HepG2 (cell line): Measurements from ENCODE around the gene TRMU. TPM values are rescaled to one million over a fixed set of nuclear protein-coding genes. Genes with fewer than 3 reads are reported as not detected.

Experiments used
- ATAC-seq: fragments of 200-7000 bp; cut with Tn5 transposase; 3 replicates; pipeline ENCODE4 v1.9.1; 2020; ENCODE audit warnings: mild to moderate bottlenecking, moderate library complexity
- BruUV-seq: library from RNA; stranded (reverse); fragments of 400-500 nt; replicated peaks from 2 replicates; lab custom pipeline; 2021; lab: Mats Ljungman, UMichigan
- CTCF ChIA-PET: fragments of 300-600 bp; formaldehyde crosslinking; extraction: SDS; loops from one replicate; lab custom pipeline; 2021; ENCODE audit warnings: low total read pairs, inconsistent platforms, low intra/inter-chr PET ratio; lab: Yijun Ruan, JAX
- POLR2A ChIA-PET: fragments of 350-600 bp; sonication (Branson Sonifier 250); formaldehyde crosslinking; loops from one replicate; lab custom pipeline; 2020; ENCODE audit warnings: antibody characterized with exemption, inconsistent platforms; lab: Yijun Ruan, JAX
- DNase-seq: peaks from one replicate; pipeline ENCODE4 v3.0.0-alpha.2; 2015; ENCODE audit warnings: low spot score
- FAIRE-seq: peaks from 3 replicates; lab custom pipeline; 2011; peaks lifted over from hg19 to GRCh38; lab: Jason Lieb, UNC
- H2AFZ ChIP-seq: one replicate; pipeline ENCODE4 v1.6.1; 2011; ENCODE audit warnings: low read length, inconsistent platforms
- H3K27ac ChIP-seq: fragments of 300-600 bp; 3 replicates; pipeline ENCODE4 v1.8.0; 2011; ENCODE audit warnings: mixed run types, mild to moderate bottlenecking, mixed read lengths, low read length, inconsistent platforms; ENCODE audit not compliant: insufficient read depth; ENCODE audit errors: extremely low read length
- H3K27me3 ChIP-seq, 2 experiments: fragments of 200-600 bp in 1 of 2; 2 replicates in 1 of 2; 3 replicates in 1 of 2; pipeline versions ENCODE4 v1.6.0 to v1.8.0; 2011; ENCODE audit warnings: low read length in 2 of 2, mild to moderate bottlenecking in 2 of 2, moderate library complexity in 2 of 2, inconsistent platforms in 1 of 2; ENCODE audit not compliant: insufficient read depth in 2 of 2, control insufficient read depth in 1 of 2
- H3K36me3 ChIP-seq, 2 experiments: fragments of 200-600 bp in 1 of 2; replicated peaks in 1 of 2; 2 replicates in 1 of 2; 3 replicates in 1 of 2; pipeline versions ENCODE4 v1.5.1 to v1.8.0; 2011; ENCODE audit warnings: low read length in 2 of 2, inconsistent platforms in 1 of 2; ENCODE audit not compliant: insufficient read depth in 2 of 2, control insufficient read depth in 1 of 2
- H3K4me1 ChIP-seq: 2 replicates; pipeline ENCODE4 v1.5.1; 2012; ENCODE audit warnings: low read length, inconsistent platforms; ENCODE audit not compliant: insufficient read depth
- H3K4me2 ChIP-seq: 2 replicates; pipeline ENCODE4 v1.6.0; 2011; ENCODE audit warnings: low read depth, low read length, inconsistent platforms
- H3K4me3 ChIP-seq, 3 experiments: fragments of 200-600 bp in 1 of 3; sonication (generic), shearing (Covaris generic) in 1 of 3; replicated peaks in 1 of 3; 2 replicates each; pipeline ENCODE4 v1.5.1; 2011 to 2016; ENCODE audit warnings: low read length in 3 of 3, inconsistent platforms in 2 of 3, low read depth in 2 of 3, mild to moderate bottlenecking in 2 of 3, control low read depth in 1 of 3, mixed read lengths in 1 of 3; ENCODE audit not compliant: insufficient read depth in 1 of 3
- H3K79me2 ChIP-seq: one replicate; pipeline ENCODE4 v1.6.1; 2011; ENCODE audit warnings: low read length, inconsistent platforms; ENCODE audit not compliant: insufficient read depth
- H3K9ac ChIP-seq: 2 replicates; pipeline ENCODE4 v1.6.0; 2011; ENCODE audit warnings: mild to moderate bottlenecking, low read depth, low read length, inconsistent platforms; ENCODE audit not compliant: insufficient read depth
- H3K9me3 ChIP-seq: 2 replicates; pipeline ENCODE4 v1.5.1; 2012; ENCODE audit warnings: mild to moderate bottlenecking, low read length
- H4K20me1 ChIP-seq: 2 replicates; pipeline ENCODE4 v1.6.0; 2011; ENCODE audit warnings: inconsistent platforms, mild to moderate bottlenecking, low read length, moderate library complexity; ENCODE audit not compliant: insufficient read depth
- AGO2 ChIP-seq: fragments of 200-400 bp; formaldehyde crosslinking; optimal IDR thresholded peaks from 2 replicates; pipeline ENCODE3; 2017; ENCODE audit warnings: mild to moderate bottlenecking, low read depth, low read length, moderate library complexity
- ASH2L ChIP-seq: fragments of 300-600, 200-600 bp; sonication (generic); IDR thresholded peaks from 2 replicates; pipeline ENCODE4 v1.7.0; 2017; ENCODE audit warnings: low read depth, mild to moderate bottlenecking, moderate library complexity, mixed read lengths, low read length; ENCODE audit not compliant: insufficient read length
- SCMH1 ChIP-seq: sonication (generic); formaldehyde crosslinking; IDR thresholded peaks from 2 replicates; pipeline ENCODE4 v1.9.0; 2021; ENCODE audit warnings: missing genetic modification reagents, mild to moderate bottlenecking, borderline replicate concordance
- SIN3A ChIP-seq: IDR thresholded peaks from 2 replicates; pipeline ENCODE4 v1.6.1; 2011; ENCODE audit warnings: low read depth, mild to moderate bottlenecking, control low read depth, low read length, borderline replicate concordance
- SNAI1 ChIP-seq: sonication (generic); formaldehyde crosslinking; IDR thresholded peaks from 2 replicates; pipeline ENCODE4 v1.5.0; 2020; ENCODE audit warnings: mild to moderate bottlenecking, missing genetic modification reagents, borderline replicate concordance
- ZNF260 ChIP-seq: sonication (generic); formaldehyde crosslinking; IDR thresholded peaks from 2 replicates; pipeline ENCODE4 v1.4.0; 2020; ENCODE audit warnings: missing genetic modification reagents, low read depth, mild to moderate bottlenecking, borderline replicate concordance
- ZNF263 ChIP-seq: sonication (generic); formaldehyde crosslinking; IDR thresholded peaks from 2 replicates; pipeline ENCODE4 v1.4.0; 2020; ENCODE audit warnings: missing genetic modification reagents
- ZNF446 ChIP-seq: sonication (generic); formaldehyde crosslinking; IDR thresholded peaks from 2 replicates; pipeline ENCODE4 v1.5.0; 2020; ENCODE audit warnings: mild to moderate bottlenecking, missing genetic modification reagents
- ZNF567 ChIP-seq: sonication (generic); formaldehyde crosslinking; IDR thresholded peaks from 2 replicates; pipeline ENCODE4 v1.8.1; 2023; ENCODE audit warnings: mild to moderate bottlenecking, missing genetic modification reagents, borderline replicate concordance
- ZNF7 ChIP-seq: IDR thresholded peaks from 2 replicates; pipeline ENCODE4 v1.6.1; 2016; ENCODE audit warnings: missing biosample characterization, missing genetic modification reagents
- ZNF788 ChIP-seq: sonication (generic); formaldehyde crosslinking; IDR thresholded peaks from 2 replicates; pipeline ENCODE4 v1.5.0; 2020; ENCODE audit warnings: mild to moderate bottlenecking, missing genetic modification reagents, borderline replicate concordance
- WGBS: methylation state at CpG from one replicate; pipeline ENCODE4 v1.1.6; 2017; ENCODE audit warnings: low lambda C conversion rate; 5-methylcytosine and 5-hydroxymethylcytosine counted together
- in situ Hi-C: cut with HindIII; loops from 2 replicates; pipeline ENCODE4 v1.10.0; 2017; ENCODE audit warnings: low pct_unique_long_range_greater_than_20kb; ENCODE audit not compliant: extremely low pct_ligation_motif_present
- intact Hi-C: fragments of 100-400 bp; cut with micrococcal nuclease; formaldehyde crosslinking; loops from one replicate; pipeline ENCODE4 v1.10.0; 2022; ENCODE audit not compliant: unreplicated experiment
- polyA plus RNA-seq, 8 experiments: library from polyadenylated mRNA; depleted of rRNA in 3 of 8; stranded (reverse) in 7 of 8; unstranded in 1 of 8; fragments of >200 nt; fragmentation: Illumina TruSeq in 4 of 8; extraction: Trizol in 4 of 8; gene quantifications; 2 replicates each; pipeline versions ENCODE4 v1.2.1 to v1.2.3, GENCODE V29; 2011 to 2016; ENCODE audit warnings: low read depth in 4 of 8, missing spikeins in 1 of 8, mixed read lengths in 1 of 8; ENCODE audit not compliant: insufficient read depth in 1 of 8
- total RNA-seq, 5 experiments: library from RNA; depleted of rRNA; stranded (reverse); fragments of >200 nt; fragmentation: Illumina TruSeq; extraction: Trizol; gene quantifications; 2 replicates each; pipeline ENCODE4 v1.2.3, GENCODE V29; 2016; ENCODE audit warnings: low read depth in 1 of 5
- TF ChIP-seq, protein P1 (sequence below): sonication (generic); formaldehyde crosslinking; IDR thresholded peaks from 2 replicates; pipeline ENCODE4 v1.4.0; 2020; ENCODE audit warnings: missing genetic modification reagents, borderline replicate concordance
- TF ChIP-seq, protein P2 (sequence below): IDR thresholded peaks from 2 replicates; pipeline ENCODE4 v1.6.1; 2016; ENCODE audit warnings: missing compliant biosample characterization, missing genetic modification reagents, borderline replicate concordance
- TF ChIP-seq, protein P3 (sequence below): sonication (generic); formaldehyde crosslinking; conservative IDR thresholded peaks from 2 replicates; pipeline ENCODE4 v1.8.1; 2023; ENCODE audit warnings: missing genetic modification reagents

The TRMU gene
- total and polyA plus RNA-seq, 2 of the 13 experiments (the other 11 are each of a cell fraction or from before 2014, with no cell fraction given) = 31.0 to 50.2 TPM

DNA sequence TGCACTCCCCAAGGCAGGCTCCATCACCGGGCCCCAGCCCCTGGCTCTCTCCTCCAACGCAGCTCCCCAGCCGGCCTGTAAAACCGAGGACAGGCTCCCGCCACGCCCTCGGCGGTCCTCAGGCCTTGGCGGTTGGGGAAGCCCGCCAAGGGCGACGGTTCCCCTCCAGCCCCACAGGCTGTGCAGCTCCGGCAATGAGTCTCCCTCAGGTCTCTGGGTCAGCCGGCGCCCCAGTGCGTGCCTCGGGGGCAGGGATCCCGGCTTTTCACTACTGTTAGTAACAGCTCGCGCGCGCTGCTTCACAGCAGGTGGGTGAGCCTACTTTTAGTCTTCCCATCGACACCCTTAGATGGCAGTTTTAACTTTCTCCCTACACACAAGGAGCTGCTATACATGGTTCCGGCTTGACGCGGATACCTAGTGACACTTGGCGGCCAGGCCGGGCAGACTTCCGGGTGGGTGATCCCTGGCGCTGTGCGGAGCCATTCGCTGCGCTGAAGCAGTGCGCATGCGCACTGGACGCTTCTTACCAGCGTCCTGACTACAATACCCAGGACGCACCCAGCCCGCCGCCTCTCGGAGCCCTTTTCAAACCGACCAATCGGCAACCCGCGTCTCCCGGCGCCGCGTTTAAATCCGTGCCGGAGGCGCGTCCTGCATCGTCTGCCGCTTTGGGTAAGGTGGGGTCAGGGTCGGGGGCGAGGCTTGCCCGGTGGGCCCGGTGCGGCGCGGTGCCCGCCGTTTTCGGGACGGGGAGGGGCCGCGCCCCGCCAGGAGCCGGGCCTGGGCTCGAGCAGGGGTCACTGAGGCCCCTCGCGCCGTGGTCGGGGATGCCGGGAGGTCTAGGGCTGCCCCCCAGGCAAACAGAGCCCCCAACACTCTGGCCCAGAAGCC is 39.0 kb upstream of the TRMU start, which contains the start of gene GTSE1 (continued):
- TF ChIP-seq, protein P1, sequence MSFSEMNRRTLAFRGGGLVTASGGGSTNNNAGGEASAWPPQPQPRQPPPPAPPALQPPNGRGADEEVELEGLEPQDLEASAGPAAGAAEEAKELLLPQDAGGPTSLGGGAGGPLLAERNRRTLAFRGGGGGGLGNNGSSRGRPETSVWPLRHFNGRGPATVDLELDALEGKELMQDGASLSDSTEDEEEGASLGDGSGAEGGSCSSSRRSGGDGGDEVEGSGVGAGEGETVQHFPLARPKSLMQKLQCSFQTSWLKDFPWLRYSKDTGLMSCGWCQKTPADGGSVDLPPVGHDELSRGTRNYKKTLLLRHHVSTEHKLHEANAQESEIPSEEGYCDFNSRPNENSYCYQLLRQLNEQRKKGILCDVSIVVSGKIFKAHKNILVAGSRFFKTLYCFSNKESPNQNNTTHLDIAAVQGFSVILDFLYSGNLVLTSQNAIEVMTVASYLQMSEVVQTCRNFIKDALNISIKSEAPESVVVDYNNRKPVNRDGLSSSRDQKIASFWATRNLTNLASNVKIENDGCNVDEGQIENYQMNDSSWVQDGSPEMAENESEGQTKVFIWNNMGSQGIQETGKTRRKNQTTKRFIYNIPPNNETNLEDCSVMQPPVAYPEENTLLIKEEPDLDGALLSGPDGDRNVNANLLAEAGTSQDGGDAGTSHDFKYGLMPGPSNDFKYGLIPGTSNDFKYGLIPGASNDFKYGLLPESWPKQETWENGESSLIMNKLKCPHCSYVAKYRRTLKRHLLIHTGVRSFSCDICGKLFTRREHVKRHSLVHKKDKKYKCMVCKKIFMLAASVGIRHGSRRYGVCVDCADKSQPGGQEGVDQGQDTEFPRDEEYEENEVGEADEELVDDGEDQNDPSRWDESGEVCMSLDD (CRISPR knock-in tag) = 0 out of 2 replicates have a peak, but pooled peaks have one; percentile 23
- TF ChIP-seq SNAI1 (CRISPR knock-in tag) (0 out of 2 replicates have a peak, but pooled peaks have one; percentile 51), ZNF788 (CRISPR knock-in tag) (no peak)
- TF ChIP-seq, protein P2, sequence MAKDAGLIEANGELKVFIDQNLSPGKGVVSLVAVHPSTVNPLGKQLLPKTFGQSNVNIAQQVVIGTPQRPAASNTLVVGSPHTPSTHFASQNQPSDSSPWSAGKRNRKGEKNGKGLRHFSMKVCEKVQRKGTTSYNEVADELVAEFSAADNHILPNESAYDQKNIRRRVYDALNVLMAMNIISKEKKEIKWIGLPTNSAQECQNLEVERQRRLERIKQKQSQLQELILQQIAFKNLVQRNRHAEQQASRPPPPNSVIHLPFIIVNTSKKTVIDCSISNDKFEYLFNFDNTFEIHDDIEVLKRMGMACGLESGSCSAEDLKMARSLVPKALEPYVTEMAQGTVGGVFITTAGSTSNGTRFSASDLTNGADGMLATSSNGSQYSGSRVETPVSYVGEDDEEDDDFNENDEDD (CRISPR knock-in tag) = peak; percentile 100

DNA sequence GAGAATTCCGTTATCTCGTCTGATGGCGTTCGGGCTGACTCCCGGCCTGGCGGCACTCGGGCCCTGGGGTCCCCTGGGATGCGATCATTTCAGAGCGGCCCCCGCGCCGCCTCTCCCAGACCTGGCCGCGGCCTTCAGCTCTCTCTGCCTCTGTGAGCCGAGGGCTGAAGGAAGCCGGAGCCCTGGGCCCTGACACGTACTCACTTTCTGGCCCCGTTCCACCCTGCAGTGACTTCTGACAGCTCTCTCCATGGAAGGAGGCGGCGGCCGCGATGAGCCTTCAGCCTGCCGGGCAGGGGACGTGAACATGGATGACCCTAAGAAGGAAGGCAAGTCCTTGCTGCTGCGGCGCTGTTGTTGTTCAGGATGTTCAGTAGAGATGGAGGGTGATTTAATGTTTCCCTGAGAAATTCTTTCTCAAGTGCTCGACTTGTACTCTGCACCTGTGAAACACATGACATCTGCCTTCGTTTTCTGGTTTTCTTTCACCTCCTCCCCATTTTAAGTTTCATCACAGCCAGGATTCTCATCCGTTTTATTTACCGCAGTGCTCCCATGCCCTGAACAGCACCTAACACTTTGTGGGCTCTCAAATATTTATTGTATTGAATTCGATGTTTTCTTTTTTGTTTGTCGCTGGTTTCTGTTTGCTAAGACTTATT is 38.2 kb upstream of the TRMU start:
- CTCF ChIA-PET = no interaction called here
- in situ Hi-C loops = no loop called here
- intact Hi-C loops = no loop called here
- peak overlapping the region; percentile 62 for H3K27ac ChIP-seq
- H4K20me1 ChIP-seq = no peaks in the 10 kb centered on the region
- no peak for FAIRE-seq
- H3K4me2 ChIP-seq = peak overlapping the region; percentile 96
- under 1% methylated on average over 12 of the region's 32 CpGs for WGBS
- H3K9ac ChIP-seq = peak overlapping the region; percentile 77
- H3K4me1 ChIP-seq = peaks cover 33% of the 10 kb centered on the region
- peak; percentile 28 for ATAC-seq
- no peaks in the 10 kb centered on the region for H3K9me3 ChIP-seq
- H3K4me3 ChIP-seq = peak overlapping the region; percentile 82 to 91 (median 84)
- H3K79me2 ChIP-seq = peaks cover 25% of the 10 kb centered on the region
- H3K36me3 ChIP-seq = peaks cover 6 to 33% of the 10 kb centered on the region in 2 experiments
- POLR2A ChIA-PET = no interaction called here
- DNase-seq = peak; percentile 11
- H2AFZ ChIP-seq = no peak overlapping the region
- BruUV-seq = TSS peak; percentile 58
- no peaks in the 10 kb centered on the region; a peak in 1 of 5 replicates for H3K27me3 ChIP-seq
- TF ChIP-seq AGO2 = peak; percentile 14
- TF ChIP-seq, protein P3, sequence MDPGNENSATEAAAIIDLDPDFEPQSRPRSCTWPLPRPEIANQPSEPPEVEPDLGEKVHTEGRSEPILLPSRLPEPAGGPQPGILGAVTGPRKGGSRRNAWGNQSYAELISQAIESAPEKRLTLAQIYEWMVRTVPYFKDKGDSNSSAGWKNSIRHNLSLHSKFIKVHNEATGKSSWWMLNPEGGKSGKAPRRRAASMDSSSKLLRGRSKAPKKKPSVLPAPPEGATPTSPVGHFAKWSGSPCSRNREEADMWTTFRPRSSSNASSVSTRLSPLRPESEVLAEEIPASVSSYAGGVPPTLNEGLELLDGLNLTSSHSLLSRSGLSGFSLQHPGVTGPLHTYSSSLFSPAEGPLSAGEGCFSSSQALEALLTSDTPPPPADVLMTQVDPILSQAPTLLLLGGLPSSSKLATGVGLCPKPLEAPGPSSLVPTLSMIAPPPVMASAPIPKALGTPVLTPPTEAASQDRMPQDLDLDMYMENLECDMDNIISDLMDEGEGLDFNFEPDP (CRISPR knock-in tag) = 0 out of 2 replicates have a peak, but pooled peaks have one; percentile 86
- no peak for TF ChIP-seq ZNF263 (CRISPR knock-in tag)
- 0 out of 2 replicates have a peak, but pooled peaks have one; percentile 46 for TF ChIP-seq ZNF260 (CRISPR knock-in tag)
- no peak for TF ChIP-seq ZNF7 (CRISPR knock-in tag)
- TF ChIP-seq ZNF446 = 0 out of 2 replicates have a peak, but pooled peaks have one; percentile 42
- TF ChIP-seq ZNF567 (CRISPR knock-in tag) = 0 out of 2 replicates have a peak, but pooled peaks have one; percentile 32
- peak; percentile 20 for TF ChIP-seq ASH2L
- no peak for TF ChIP-seq SIN3A
- TF ChIP-seq SCMH1 (CRISPR knock-in tag) = no peak
